ENCODE results near the gene MAPK10.

DNA sequence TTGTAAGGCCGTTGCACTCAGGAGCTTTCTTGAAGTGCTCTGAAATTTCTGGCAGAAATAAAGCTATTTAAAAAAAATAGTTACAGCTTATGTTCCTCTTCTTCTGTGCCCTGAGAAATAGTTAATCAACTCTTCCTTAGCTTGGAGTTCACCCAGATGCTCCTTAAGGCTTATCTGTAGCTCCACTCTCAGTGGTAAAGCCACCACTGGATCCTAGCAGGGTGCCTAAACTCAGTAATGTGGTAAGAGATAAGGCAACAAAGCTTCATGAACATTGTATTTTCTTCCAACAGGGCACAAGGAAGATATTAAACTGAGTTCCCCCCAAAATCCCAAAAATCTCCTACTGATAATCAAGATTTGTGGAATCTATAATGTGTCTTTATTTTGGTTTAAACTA is 299.5 kb downstream of the MAPK10 start:
- TF ChIP-seq, protein P1, sequence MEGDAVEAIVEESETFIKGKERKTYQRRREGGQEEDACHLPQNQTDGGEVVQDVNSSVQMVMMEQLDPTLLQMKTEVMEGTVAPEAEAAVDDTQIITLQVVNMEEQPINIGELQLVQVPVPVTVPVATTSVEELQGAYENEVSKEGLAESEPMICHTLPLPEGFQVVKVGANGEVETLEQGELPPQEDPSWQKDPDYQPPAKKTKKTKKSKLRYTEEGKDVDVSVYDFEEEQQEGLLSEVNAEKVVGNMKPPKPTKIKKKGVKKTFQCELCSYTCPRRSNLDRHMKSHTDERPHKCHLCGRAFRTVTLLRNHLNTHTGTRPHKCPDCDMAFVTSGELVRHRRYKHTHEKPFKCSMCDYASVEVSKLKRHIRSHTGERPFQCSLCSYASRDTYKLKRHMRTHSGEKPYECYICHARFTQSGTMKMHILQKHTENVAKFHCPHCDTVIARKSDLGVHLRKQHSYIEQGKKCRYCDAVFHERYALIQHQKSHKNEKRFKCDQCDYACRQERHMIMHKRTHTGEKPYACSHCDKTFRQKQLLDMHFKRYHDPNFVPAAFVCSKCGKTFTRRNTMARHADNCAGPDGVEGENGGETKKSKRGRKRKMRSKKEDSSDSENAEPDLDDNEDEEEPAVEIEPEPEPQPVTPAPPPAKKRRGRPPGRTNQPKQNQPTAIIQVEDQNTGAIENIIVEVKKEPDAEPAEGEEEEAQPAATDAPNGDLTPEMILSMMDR (IDR thresholded peaks at IDR 0.05) = no peak
- no peak for TF ChIP-seq POLR2A (IDR thresholded peaks at IDR 0.05)
